ENCODE measurements around the gene ADAM30.

ADAM30 gene

DNA sequence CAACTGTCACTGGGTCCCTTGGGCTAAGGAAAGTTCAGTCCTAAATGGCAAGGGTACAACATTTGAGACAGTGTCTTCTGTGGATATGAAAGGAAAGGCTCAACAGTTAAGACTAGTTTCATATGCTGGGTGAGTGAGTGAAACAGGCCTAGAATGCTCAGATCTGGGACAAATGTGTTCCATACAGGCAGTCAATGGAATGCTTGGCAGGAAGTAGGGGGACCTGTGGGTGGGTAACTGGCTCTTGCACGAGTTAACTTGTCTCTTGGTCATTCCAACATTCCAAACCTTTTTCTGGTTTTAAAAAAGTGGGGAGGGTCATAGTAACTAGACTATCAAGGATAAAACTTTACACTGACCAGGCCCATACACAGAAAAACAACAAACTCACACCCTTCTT lies 17.8 kb upstream of the ADAM30 start:
- CTCF ChIA-PET: no interaction called here
- POLR2A ChIA-PET: no interaction called here
- TF ChIP-seq, protein P1, sequence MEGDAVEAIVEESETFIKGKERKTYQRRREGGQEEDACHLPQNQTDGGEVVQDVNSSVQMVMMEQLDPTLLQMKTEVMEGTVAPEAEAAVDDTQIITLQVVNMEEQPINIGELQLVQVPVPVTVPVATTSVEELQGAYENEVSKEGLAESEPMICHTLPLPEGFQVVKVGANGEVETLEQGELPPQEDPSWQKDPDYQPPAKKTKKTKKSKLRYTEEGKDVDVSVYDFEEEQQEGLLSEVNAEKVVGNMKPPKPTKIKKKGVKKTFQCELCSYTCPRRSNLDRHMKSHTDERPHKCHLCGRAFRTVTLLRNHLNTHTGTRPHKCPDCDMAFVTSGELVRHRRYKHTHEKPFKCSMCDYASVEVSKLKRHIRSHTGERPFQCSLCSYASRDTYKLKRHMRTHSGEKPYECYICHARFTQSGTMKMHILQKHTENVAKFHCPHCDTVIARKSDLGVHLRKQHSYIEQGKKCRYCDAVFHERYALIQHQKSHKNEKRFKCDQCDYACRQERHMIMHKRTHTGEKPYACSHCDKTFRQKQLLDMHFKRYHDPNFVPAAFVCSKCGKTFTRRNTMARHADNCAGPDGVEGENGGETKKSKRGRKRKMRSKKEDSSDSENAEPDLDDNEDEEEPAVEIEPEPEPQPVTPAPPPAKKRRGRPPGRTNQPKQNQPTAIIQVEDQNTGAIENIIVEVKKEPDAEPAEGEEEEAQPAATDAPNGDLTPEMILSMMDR (IDR thresholded peaks at IDR 0.05; ENCODE audit: insufficient read depth, low read length, missing control alignments): no peak
- H3K4me3 ChIP-seq (ENCODE audit: low read depth, low read length): no peak overlapping the region
- DNase-seq (ENCODE audit: low read depth, low spot score): no peak

DNA sequence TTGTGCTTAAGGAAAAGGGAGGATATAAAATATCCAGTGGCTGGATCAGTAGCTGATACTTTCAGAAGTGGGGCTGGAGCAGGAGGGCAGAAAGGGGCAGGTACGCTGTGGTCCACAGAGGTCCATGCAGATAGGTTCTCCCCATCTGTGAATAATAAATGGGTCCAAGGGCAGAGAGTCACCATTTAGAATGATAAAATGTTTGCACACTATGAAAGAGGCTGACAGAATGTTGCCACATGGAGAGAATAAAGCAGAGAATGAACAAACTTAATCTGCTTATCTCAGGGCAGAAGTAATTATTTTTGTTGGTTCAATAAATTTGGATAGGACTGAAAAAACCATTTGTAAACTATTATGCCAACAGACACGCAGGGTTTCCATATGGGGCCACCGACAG lies 16.6 kb upstream of the ADAM30 start:
- TF ChIP-seq, protein P1 (IDR thresholded peaks at IDR 0.05; ENCODE audit: insufficient read depth, low read length, missing control alignments): no peak
- DNase-seq (ENCODE audit: low read depth, low spot score): no peak
- H3K4me3 ChIP-seq (ENCODE audit: low read depth, low read length): no peak overlapping the region
- ChIA-PET CTCF (interaction anchor here (1.0 kb wide), 1 partner anchor 29 kb away, joined by 3 read pairs; no protein-coding TSS in a partner anchor), POLR2A (no interaction called here)

DNA sequence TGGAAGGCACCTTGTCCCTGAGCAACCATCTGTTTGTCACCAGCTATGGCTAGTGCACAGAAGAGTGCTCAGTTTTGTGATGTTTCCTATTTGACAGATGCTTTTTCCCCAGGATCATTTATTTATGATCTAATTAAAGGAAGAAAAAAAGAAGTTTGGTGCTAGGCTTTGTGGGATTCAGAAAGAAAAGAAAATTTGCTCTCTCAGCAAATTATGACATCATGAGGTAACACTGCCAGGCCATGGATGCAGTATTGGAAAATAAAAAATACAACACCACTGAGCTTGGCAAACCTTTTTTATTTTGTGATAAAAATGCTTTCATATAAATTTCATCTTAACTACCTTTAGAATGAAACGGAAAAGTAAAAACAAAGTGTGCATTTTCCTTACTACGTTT lies 15.5 kb upstream of the ADAM30 start:
- POLR2A ChIA-PET: no interaction called here
- TF ChIP-seq, protein P1 (IDR thresholded peaks at IDR 0.05; ENCODE audit: insufficient read depth, low read length, missing control alignments): no peak
- DNase-seq (ENCODE audit: low read depth, low spot score): no peak
- CTCF ChIA-PET: interaction anchor here (1.4 kb wide), 1 partner anchor 26 kb away, joined by 4 read pairs; no protein-coding TSS in a partner anchor
- H3K4me3 ChIP-seq (ENCODE audit: low read depth, low read length): no peak overlapping the region

DNA sequence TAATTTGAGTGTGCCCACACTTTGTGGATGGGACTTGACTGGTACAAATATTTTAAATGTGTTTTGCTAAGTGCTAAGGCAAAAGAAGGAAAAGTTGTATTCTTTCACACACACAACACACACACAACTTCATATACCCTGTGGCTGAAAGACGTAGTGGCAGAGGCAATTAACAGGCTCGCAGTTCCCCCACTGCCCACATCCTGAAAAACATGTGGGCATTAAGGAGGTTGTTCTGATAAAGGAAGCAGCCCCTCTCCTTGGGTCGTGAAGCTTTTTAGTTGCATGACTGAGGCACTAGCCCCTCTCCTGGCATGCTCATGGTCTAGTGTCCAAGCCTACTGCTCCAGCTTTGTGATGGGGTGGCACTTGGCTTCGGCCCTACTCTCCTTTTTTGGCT lies 14.3 kb upstream of the ADAM30 start:
- CTCF ChIA-PET: interaction anchor here (0.8 to 1.4 kb wide), 4 partner anchors 24 to 39 kb away, joined by 3 to 5 read pairs (median 4); no protein-coding TSS in a partner anchor

DNA sequence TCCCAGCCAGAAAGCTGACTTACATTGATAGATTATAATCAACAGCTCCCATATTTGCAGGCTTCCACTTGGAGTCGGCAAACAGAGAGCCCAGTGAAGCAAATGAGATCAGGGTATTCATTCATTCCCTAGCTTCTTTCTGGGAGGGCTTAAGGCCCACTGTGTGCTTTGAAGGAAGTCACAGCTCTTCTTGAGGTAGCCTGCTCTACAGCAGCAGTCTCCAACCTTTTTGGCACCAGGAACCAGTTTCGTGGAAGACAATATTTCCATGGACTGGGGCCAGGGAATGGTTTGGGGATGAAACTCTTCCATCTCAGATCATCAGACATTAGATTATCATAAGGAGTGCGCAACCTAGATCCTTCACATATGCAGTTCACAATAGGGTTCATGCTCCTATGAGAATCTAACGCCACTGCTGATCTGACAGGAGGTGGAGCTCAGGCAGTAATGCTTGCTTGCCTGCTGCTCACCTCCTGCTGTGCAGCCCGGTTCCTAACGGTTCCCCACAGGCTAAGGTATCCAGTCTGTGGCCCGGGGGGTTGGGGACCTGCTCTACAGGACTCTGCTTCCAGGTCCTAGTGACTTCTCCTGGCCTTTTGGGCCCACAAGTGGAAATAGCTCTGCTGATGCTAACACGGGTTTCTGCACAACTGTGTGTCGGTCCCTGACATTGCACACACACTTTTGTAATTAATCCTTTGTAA lies 13.7 kb upstream of the ADAM30 start:
- TF ChIP-seq, protein P1 (IDR thresholded peaks at IDR 0.05; ENCODE audit: insufficient read depth, low read length, missing control alignments): no peak
- POLR2A ChIA-PET: no interaction called here
- no peak overlapping the region for H3K4me3 ChIP-seq (ENCODE audit: low read depth, low read length)
- DNase-seq (ENCODE audit: low read depth, low spot score): no peak
- CTCF ChIA-PET: interaction anchor here (0.8 to 1.4 kb wide), 6 partner anchors 23 to 101 kb away, joined by 3 to 5 read pairs (median 4); no protein-coding TSS in a partner anchor

More for the DNA sequence above, 14.3 kb upstream of the ADAM30 start:
- TF ChIP-seq, protein P1 (IDR thresholded peaks at IDR 0.05; ENCODE audit: insufficient read depth, low read length, missing control alignments): no peak
- DNase-seq (ENCODE audit: low read depth, low spot score): no peak
- POLR2A ChIA-PET: no interaction called here
- no peak overlapping the region for H3K4me3 ChIP-seq (ENCODE audit: low read depth, low read length)

DNA sequence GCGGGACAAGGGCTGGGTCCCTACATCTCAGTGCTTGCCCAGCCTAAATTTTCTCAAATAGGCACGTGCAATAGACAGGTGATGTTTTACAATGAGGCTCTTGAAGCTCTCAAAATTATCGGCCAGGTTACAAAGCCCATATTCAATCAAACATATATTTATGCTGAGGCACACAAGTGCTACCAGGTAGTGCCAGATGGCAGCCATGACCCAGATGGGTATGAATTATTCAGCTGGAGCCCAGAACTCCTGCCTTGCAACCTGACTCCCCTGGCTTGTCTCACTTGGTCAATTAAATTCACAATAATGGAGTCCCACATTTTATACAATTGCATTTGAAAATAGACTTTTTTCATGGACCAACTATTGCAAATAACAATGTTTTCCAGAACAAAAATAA lies 12.3 kb upstream of the ADAM30 start:
- H3K4me3 ChIP-seq (ENCODE audit: low read depth, low read length): no peak overlapping the region
- TF ChIP-seq, protein P1 (IDR thresholded peaks at IDR 0.05; ENCODE audit: insufficient read depth, low read length, missing control alignments): no peak
- DNase-seq (ENCODE audit: low read depth, low spot score): no peak
- ChIA-PET CTCF (no interaction called here), POLR2A (no interaction called here)
